Adrenal gland (tissue), 5 donors: ENCODE results near the gene MICU2.

Experiments used
- POLR2A ChIP-seq, 2 donors: fragments of 450-650 bp; IDR thresholded peaks; one replicate each; pipeline ENCODE4 v1.6.1; 2017; ENCODE audit warnings: antibody characterized with exemption in 2 of 2, mild to moderate bottlenecking in 2 of 2, moderate library complexity in 1 of 2
- TF ChIP-seq, protein P1 (sequence below), 6 experiments: fragments of 450-650 bp in 4 of 6; fragments of 200-600 bp in 2 of 6; sonication (generic) in 1 of 6; IDR thresholded peaks; 1 replicate in 5 of 6; 2 replicates in 1 of 6; pipeline versions ENCODE4 v1.5.1 to v1.8.0; 2016 to 2021; ENCODE audit warnings: antibody characterized with exemption in 6 of 6, mild to moderate bottlenecking in 2 of 6, moderate library complexity in 1 of 6
- donor health status: DM: no; HTN: no; CAD: no.

DNA sequence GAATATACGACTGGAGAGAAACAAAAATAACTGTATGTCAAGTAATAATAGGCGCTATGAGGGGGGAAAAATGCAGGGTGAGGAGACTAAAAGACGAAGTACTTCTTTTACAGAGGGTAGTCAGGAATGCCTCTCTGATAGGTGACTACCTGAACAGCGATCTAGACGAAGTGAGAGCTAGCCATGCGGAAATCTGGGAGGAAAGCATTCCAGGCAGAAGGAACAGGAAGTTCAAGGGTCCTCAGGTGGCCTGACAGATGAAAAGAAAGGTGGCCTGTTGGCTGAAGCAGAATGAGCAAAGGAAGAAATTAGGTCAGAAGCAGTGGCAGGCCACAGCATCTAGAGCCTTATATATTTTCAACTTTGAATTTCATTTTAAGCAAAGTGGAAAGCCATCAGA, 158.2 kb downstream of the MICU2 start:
- no peak for TF ChIP-seq POLR2A (IDR thresholded peaks at IDR 0.05)
- TF ChIP-seq, protein P1, sequence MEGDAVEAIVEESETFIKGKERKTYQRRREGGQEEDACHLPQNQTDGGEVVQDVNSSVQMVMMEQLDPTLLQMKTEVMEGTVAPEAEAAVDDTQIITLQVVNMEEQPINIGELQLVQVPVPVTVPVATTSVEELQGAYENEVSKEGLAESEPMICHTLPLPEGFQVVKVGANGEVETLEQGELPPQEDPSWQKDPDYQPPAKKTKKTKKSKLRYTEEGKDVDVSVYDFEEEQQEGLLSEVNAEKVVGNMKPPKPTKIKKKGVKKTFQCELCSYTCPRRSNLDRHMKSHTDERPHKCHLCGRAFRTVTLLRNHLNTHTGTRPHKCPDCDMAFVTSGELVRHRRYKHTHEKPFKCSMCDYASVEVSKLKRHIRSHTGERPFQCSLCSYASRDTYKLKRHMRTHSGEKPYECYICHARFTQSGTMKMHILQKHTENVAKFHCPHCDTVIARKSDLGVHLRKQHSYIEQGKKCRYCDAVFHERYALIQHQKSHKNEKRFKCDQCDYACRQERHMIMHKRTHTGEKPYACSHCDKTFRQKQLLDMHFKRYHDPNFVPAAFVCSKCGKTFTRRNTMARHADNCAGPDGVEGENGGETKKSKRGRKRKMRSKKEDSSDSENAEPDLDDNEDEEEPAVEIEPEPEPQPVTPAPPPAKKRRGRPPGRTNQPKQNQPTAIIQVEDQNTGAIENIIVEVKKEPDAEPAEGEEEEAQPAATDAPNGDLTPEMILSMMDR (IDR thresholded peaks at IDR 0.05), result no peak
